Loucy (cell line): ENCODE results near the gene ZNF768.

Source experiments
- H2AFZ ChIP-seq: fragments of 200-600 bp; sonication (generic); 2 replicates; pipeline ENCODE4 v1.6.0; 2016; ENCODE audit warnings: antibody characterized with exemption, mild to moderate bottlenecking, low read length, moderate library complexity
- H3F3A ChIP-seq: fragments of 200-600 bp; 2 replicates; pipeline ENCODE4 v1.6.0; 2016; ENCODE audit warnings: antibody characterized with exemption, low read depth, mild to moderate bottlenecking
- H3K27me3 ChIP-seq: fragments of 200-600 bp; sonication (generic); 2 replicates; pipeline ENCODE4 v1.6.1; 2014; ENCODE audit warnings: low read length, mild to moderate bottlenecking; ENCODE audit not compliant: insufficient read depth, poor library complexity, severe bottlenecking
- H3K36me3 ChIP-seq: fragments of 200-600 bp; sonication (generic); 2 replicates; pipeline ENCODE4 v1.6.1; 2016; ENCODE audit warnings: low read length; ENCODE audit not compliant: insufficient read depth
- H3K4me1 ChIP-seq: fragments of 200-600 bp; sonication (generic); 2 replicates; pipeline ENCODE4 v1.5.1; 2014; ENCODE audit warnings: low read length, mild to moderate bottlenecking; ENCODE audit not compliant: insufficient read depth, poor library complexity, severe bottlenecking
- H3K4me2 ChIP-seq: fragments of 200-600 bp; sonication (generic); 2 replicates; pipeline ENCODE4 v1.6.0; 2014; ENCODE audit warnings: antibody characterized with exemption, low read length, low read depth, mild to moderate bottlenecking; ENCODE audit not compliant: poor library complexity, severe bottlenecking
- H3K4me3 ChIP-seq: fragments of 200-600 bp; sonication (generic); 2 replicates; pipeline ENCODE4 v1.5.1; 2014; ENCODE audit warnings: low read length, mild to moderate bottlenecking, mixed read lengths; ENCODE audit not compliant: poor library complexity, severe bottlenecking
- H3K79me2 ChIP-seq: fragments of 200-600 bp; sonication (generic); 2 replicates; pipeline ENCODE4 v1.6.1; 2014; ENCODE audit warnings: low read length; ENCODE audit not compliant: insufficient read depth
- H3K9ac ChIP-seq: fragments of 200-600 bp; sonication (generic); 2 replicates; pipeline ENCODE4 v1.6.0; 2014; ENCODE audit warnings: mild to moderate bottlenecking, low read depth, low read length, moderate library complexity; ENCODE audit not compliant: poor library complexity, severe bottlenecking
- H3K9me2 ChIP-seq: fragments of 200-600 bp; sonication (generic); replicated peaks from 2 replicates; pipeline ENCODE4 v1.6.1; 2016; ENCODE audit warnings: low read depth, low read length, mixed read lengths
- H3K9me3 ChIP-seq: fragments of 200-600 bp; sonication (generic); 2 replicates; pipeline ENCODE4 v1.6.1; 2014; ENCODE audit warnings: mild to moderate bottlenecking, antibody characterized with exemption, low read length, low read depth; ENCODE audit not compliant: insufficient read depth
- H4K20me1 ChIP-seq: fragments of 200-600 bp; sonication (generic); 2 replicates; pipeline ENCODE4 v1.6.0; 2014; ENCODE audit warnings: antibody characterized with exemption, low read length, mild to moderate bottlenecking; ENCODE audit not compliant: insufficient read depth, poor library complexity, severe bottlenecking
- EZH2phosphoT487 ChIP-seq: fragments of 200-600 bp; IDR thresholded peaks from 2 replicates; pipeline ENCODE4 v1.6.1; 2018; ENCODE audit warnings: antibody characterized with exemption, mild to moderate bottlenecking, moderate library complexity, borderline replicate concordance
- TF ChIP-seq, protein P1 (sequence below): fragments of 200-600 bp; sonication (generic); conservative IDR thresholded peaks from 2 replicates; pipeline ENCODE4 v1.5.1; 2014; ENCODE audit warnings: mild to moderate bottlenecking, antibody characterized with exemption, low read length

The ZNF768 gene

DNA sequence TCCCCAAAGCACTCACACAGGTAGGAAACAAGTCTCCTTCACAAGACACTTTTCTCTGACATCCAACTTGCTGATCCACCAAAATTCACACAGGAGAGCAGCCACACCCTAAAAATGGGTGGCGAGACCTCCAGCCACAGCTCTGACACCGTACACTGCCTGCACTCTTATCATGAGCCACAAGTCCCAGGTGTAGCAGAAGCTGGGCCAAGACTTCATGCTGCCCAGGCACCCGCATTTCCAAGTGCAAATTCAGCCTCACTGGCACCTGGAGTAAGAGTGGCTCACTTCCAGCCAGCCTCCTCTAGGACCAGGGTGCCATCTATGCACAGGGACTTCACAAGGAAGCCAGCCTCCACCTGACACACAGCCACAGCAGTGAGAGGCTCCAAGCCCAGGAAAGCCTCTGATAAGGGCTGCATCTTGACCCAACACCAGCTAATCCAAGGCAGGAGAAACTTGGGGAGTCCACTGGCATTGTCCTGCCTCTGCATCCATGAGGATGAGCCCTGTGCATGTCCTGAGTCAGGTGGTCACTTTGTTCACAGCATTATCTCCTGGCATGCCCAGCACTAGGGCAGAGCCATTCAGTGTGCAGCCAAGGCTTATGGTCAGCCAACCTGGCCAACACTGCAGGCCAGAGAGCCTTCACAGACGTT is 2.6 kb upstream of the ZNF768 start:
- H3K4me2 ChIP-seq: no peak overlapping the region
- no peak for TF ChIP-seq EZH2phosphoT487
- TF ChIP-seq, protein P1, sequence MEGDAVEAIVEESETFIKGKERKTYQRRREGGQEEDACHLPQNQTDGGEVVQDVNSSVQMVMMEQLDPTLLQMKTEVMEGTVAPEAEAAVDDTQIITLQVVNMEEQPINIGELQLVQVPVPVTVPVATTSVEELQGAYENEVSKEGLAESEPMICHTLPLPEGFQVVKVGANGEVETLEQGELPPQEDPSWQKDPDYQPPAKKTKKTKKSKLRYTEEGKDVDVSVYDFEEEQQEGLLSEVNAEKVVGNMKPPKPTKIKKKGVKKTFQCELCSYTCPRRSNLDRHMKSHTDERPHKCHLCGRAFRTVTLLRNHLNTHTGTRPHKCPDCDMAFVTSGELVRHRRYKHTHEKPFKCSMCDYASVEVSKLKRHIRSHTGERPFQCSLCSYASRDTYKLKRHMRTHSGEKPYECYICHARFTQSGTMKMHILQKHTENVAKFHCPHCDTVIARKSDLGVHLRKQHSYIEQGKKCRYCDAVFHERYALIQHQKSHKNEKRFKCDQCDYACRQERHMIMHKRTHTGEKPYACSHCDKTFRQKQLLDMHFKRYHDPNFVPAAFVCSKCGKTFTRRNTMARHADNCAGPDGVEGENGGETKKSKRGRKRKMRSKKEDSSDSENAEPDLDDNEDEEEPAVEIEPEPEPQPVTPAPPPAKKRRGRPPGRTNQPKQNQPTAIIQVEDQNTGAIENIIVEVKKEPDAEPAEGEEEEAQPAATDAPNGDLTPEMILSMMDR: no peak
- no peaks in the 10 kb centered on the region for H3K9me2 ChIP-seq
- no peaks in the 10 kb centered on the region for H3F3A ChIP-seq
- no peak overlapping the region for H3K4me3 ChIP-seq
- H2AFZ ChIP-seq: no peak overlapping the region
- H3K4me1 ChIP-seq: peaks cover 10% of the 10 kb centered on the region
- H3K36me3 ChIP-seq: no peaks in the 10 kb centered on the region; the same call in 1 of the 2 replicates
- H3K79me2 ChIP-seq: peaks cover 36% of the 10 kb centered on the region
- H4K20me1 ChIP-seq: peaks cover 17% of the 10 kb centered on the region
- H3K27me3 ChIP-seq: no peaks in the 10 kb centered on the region
- no peaks in the 10 kb centered on the region for H3K9me3 ChIP-seq
- H3K9ac ChIP-seq: no peak overlapping the region

DNA sequence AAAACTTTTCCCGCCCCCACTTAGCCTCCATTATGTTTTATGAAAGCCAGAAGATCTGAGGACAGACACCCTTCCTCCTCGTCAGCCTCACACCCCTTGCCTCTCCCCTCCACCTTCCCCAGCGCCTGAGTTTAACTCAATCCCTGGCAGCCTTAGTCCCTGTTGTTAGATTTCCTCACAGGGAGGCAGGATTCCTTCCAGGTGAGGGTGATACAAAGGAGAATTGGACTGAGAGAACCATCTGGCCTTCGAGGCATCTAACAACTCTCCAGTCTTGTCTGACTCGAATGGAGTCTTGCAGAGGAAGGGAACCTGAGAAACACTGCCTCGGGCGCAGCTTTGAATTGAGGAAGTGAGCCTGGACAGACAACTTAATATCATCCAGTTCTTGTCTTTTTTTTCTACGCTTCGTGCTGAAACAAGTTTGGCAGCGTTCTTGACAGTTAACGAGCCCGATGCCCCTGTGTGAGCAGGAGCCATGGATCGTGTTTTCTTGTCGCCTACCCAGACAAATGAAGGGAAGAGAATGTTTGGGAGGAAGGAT is 1.3 kb upstream of the ZNF768 start:
- peaks cover 6% of the 10 kb centered on the region for H3K4me1 ChIP-seq
- peak overlapping the region; percentile 67 for H3K4me3 ChIP-seq
- H2AFZ ChIP-seq: peak overlapping the region; percentile 50; the same call in 1 of the 2 replicates

DNA sequence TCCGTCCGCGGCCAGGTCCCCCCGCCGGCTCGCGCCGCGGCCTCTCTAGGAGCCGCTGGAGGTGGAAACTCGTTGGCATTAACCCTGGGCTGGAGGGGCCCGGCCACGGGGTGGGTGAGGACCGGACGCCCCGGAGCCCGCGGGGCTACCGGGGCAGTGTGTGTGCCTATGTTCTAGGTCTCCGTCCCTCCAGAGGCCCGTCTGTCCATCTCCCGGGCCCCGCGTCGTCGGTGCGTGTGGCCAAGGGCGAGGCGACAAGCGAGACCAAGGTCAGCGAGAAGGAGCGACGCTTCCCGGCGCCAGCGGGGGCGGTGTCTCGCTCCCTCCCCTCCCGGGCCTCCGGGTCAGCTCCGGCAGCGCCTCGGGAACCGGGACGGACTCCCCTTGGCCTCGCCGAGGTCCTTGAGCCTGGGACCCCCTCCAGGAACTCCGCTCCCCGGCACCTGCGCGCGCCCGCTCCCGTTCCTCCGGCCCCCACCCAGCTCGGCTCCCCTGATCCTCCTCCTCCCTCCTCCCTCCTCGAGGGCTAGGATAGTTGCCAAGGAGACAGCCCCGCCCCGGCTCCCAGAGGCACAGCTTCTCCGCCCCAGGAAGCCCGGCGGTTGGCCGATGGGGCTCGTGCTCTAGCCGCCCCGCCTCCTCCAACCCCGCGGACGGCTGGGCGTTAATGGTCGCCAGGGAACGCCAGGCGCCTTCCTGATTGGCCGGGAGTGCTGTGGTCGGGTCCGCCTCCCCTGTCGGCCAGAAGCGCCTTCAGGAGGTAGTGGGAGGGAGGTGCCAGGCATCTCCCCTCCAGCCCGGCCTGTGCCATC is 663 bp upstream of the ZNF768 start:
- Histone ChIP-seq H2AFZ (peak overlapping the region; percentile 94), H3K4me2 (peak overlapping the region; percentile 89)

More for the DNA sequence above, 1.3 kb upstream of the ZNF768 start:
- no peaks in the 10 kb centered on the region; the same call in 1 of the 2 replicates for H3K36me3 ChIP-seq
- peak overlapping the region; percentile 89 for H3K4me2 ChIP-seq
- H3K27me3 ChIP-seq: no peaks in the 10 kb centered on the region
- peak overlapping the region; percentile 77 for H3K9ac ChIP-seq
- no peaks in the 10 kb centered on the region for H3F3A ChIP-seq
- no peak for TF ChIP-seq EZH2phosphoT487
- H3K9me3 ChIP-seq: no peaks in the 10 kb centered on the region
- no peaks in the 10 kb centered on the region for H3K9me2 ChIP-seq
- H3K79me2 ChIP-seq: peaks cover 24% of the 10 kb centered on the region; the same call in 1 of the 2 replicates
- H4K20me1 ChIP-seq: peaks cover 11% of the 10 kb centered on the region

More for the DNA sequence above, 663 bp upstream of the ZNF768 start:
- TF ChIP-seq, protein P1: peak; percentile 14; the same call in 1 of the 2 replicates
- TF ChIP-seq EZH2phosphoT487: no peak
- H3F3A ChIP-seq: no peaks in the 10 kb centered on the region
- H3K27me3 ChIP-seq: no peaks in the 10 kb centered on the region
- no peaks in the 10 kb centered on the region for H3K9me3 ChIP-seq
- peak overlapping the region; percentile 81 for H3K9ac ChIP-seq
- peak overlapping the region; percentile 88 for H3K4me3 ChIP-seq
- H3K79me2 ChIP-seq: peaks cover 18% of the 10 kb centered on the region; the same call in 1 of the 2 replicates
- no peaks in the 10 kb centered on the region for H3K9me2 ChIP-seq
- peaks cover 10% of the 10 kb centered on the region for H4K20me1 ChIP-seq
- peaks cover 6% of the 10 kb centered on the region for H3K4me1 ChIP-seq
- no peaks in the 10 kb centered on the region; the same call in 1 of the 2 replicates for H3K36me3 ChIP-seq
